Dendritic cell treated with granulocyte-macrophage colony-stimulating factor and Interleukin-4, amounts not matched to agents 40 ng/mL and 50 ng/mL, for 4 days (primary cell): ENCODE results near the gene DERL2.
A peak's percentile ranks its signal among the peaks of the same experiment; 100 is the strongest.

Source experiments
- H3K27ac Mint-ChIP-seq: one replicate; pipeline ENCODE4 v1.8.0; 2022; ENCODE audit warnings: mild to moderate bottlenecking, mixed read lengths
- H3K27me3 Mint-ChIP-seq: one replicate; pipeline ENCODE4 v1.8.0; 2022; ENCODE audit warnings: mild to moderate bottlenecking, mixed read lengths
- H3K36me3 Mint-ChIP-seq: one replicate; pipeline ENCODE4 v1.8.0; 2022; ENCODE audit warnings: low read depth, mixed read lengths
- H3K4me1 Mint-ChIP-seq: one replicate; pipeline ENCODE4 v1.8.0; 2022; ENCODE audit warnings: low read depth, mixed read lengths
- H3K4me3 Mint-ChIP-seq: one replicate; pipeline ENCODE4 v1.8.0; 2022; ENCODE audit warnings: mild to moderate bottlenecking, moderate library complexity, mixed read lengths
- H3K9me3 Mint-ChIP-seq: one replicate; pipeline ENCODE4 v1.8.0; 2022; ENCODE audit warnings: mixed read lengths
- intact Hi-C: fragments of 100-400 bp; cut with micrococcal nuclease; formaldehyde crosslinking; loops from one replicate; pipeline ENCODE4 v1.15.0; 2022

DERL2 gene

GRCh38 chr17:5513628-5514027 lies 27.6 kb upstream of the DERL2 start:
- Mint-ChIP-seq H3K36me3 (peaks cover 75% of the 10 kb centered on the region), H3K9me3 (peaks cover 8% of the 10 kb centered on the region), H3K27me3 (no peaks in the 10 kb centered on the region), H3K27ac (no peak overlapping the region), H3K4me1 (peaks cover 13% of the 10 kb centered on the region), H3K4me3 (no peak overlapping the region)
- intact Hi-C loops = no loop called here

GRCh38 chr17:5511401-5512225 lies 25.6 kb upstream of the DERL2 start:
- intact Hi-C loops = no loop called here
- Mint-ChIP-seq H3K4me1 (peaks cover 13% of the 10 kb centered on the region), H3K4me3 (no peak overlapping the region), H3K27me3 (no peaks in the 10 kb centered on the region), H3K9me3 (peaks cover 8% of the 10 kb centered on the region), H3K36me3 (peaks cover 62% of the 10 kb centered on the region), H3K27ac (no peak overlapping the region)

GRCh38 chr17:5510771-5511170 lies 24.8 kb upstream of the DERL2 start:
- intact Hi-C loops = no loop called here
- Mint-ChIP-seq H3K27me3 (no peaks in the 10 kb centered on the region), H3K9me3 (peaks cover 8% of the 10 kb centered on the region), H3K27ac (no peak overlapping the region), H3K36me3 (peaks cover 58% of the 10 kb centered on the region), H3K4me3 (no peak overlapping the region), H3K4me1 (peaks cover 8% of the 10 kb centered on the region)

GRCh38 chr17:5509482-5509881 lies 23.5 kb upstream of the DERL2 start:
- peaks cover 58% of the 10 kb centered on the region for H3K36me3 Mint-ChIP-seq
- H3K9me3 Mint-ChIP-seq = peaks cover 8% of the 10 kb centered on the region
- H3K27ac Mint-ChIP-seq = peak overlapping the region; percentile 5
- peaks cover 5% of the 10 kb centered on the region for H3K4me1 Mint-ChIP-seq
- H3K27me3 Mint-ChIP-seq = no peaks in the 10 kb centered on the region
- H3K4me3 Mint-ChIP-seq = no peak overlapping the region
- intact Hi-C loops = no loop called here

- Mint-ChIP-seq H3K4me3 (no peak overlapping the region), H3K4me1 (no peaks in the 10 kb centered on the region), H3K27me3 (no peaks in the 10 kb centered on the region), H3K9me3 (peaks cover 8% of the 10 kb centered on the region), H3K36me3 (peaks cover 58% of the 10 kb centered on the region), H3K27ac (peak overlapping the region; percentile 5)
- intact Hi-C loops = no loop called here
Observed at GRCh38 chr17:5508810-5509209, 22.8 kb upstream of the DERL2 start.

GRCh38 chr17:5506307-5506706 lies 20.3 kb upstream of the DERL2 start:
- intact Hi-C loops = no loop called here
- no peaks in the 10 kb centered on the region for H3K27me3 Mint-ChIP-seq
- no peaks in the 10 kb centered on the region for H3K4me1 Mint-ChIP-seq
- H3K9me3 Mint-ChIP-seq = peaks cover under 1% of the 10 kb centered on the region
- H3K36me3 Mint-ChIP-seq = peaks cover 67% of the 10 kb centered on the region
- no peak overlapping the region for H3K27ac Mint-ChIP-seq
- H3K4me3 Mint-ChIP-seq = no peak overlapping the region

GRCh38 chr17:5502552-5502951 lies 16.6 kb upstream of the DERL2 start:
- H3K27me3 Mint-ChIP-seq = peaks cover 13% of the 10 kb centered on the region
- H3K36me3 Mint-ChIP-seq = peaks cover 68% of the 10 kb centered on the region
- H3K4me3 Mint-ChIP-seq = no peak overlapping the region
- intact Hi-C loops = no loop called here
- no peaks in the 10 kb centered on the region for H3K9me3 Mint-ChIP-seq
- peaks cover 4% of the 10 kb centered on the region for H3K4me1 Mint-ChIP-seq
- H3K27ac Mint-ChIP-seq = no peak overlapping the region

- intact Hi-C loops = no loop called here
- no peak overlapping the region for H3K27ac Mint-ChIP-seq
- no peaks in the 10 kb centered on the region for H3K9me3 Mint-ChIP-seq
- H3K4me3 Mint-ChIP-seq = no peak overlapping the region
- H3K4me1 Mint-ChIP-seq = peaks cover 4% of the 10 kb centered on the region
- peaks cover 13% of the 10 kb centered on the region for H3K27me3 Mint-ChIP-seq
- H3K36me3 Mint-ChIP-seq = peaks cover 68% of the 10 kb centered on the region
Observed at GRCh38 chr17:5501685-5502084, 15.7 kb upstream of the DERL2 start.

- intact Hi-C loops = no loop called here
Observed at GRCh38 chr17:5500589-5501391, 14.8 kb upstream of the DERL2 start.

GRCh38 chr17:5500247-5500588 lies 14.2 kb upstream of the DERL2 start:
- Mint-ChIP-seq H3K27ac (no peak overlapping the region), H3K9me3 (no peaks in the 10 kb centered on the region)
- intact Hi-C loops = no loop called here

More at GRCh38 chr17:5500589-5501391, 14.8 kb upstream of the DERL2 start:
- H3K9me3 Mint-ChIP-seq = no peaks in the 10 kb centered on the region
- peak overlapping the region; percentile 34 for H3K4me3 Mint-ChIP-seq
- peaks cover 63% of the 10 kb centered on the region for H3K36me3 Mint-ChIP-seq
- H3K4me1 Mint-ChIP-seq = peaks cover 4% of the 10 kb centered on the region
- H3K27ac Mint-ChIP-seq = no peak overlapping the region
- peaks cover 15% of the 10 kb centered on the region for H3K27me3 Mint-ChIP-seq

GRCh38 chr17:5499476-5500231 lies 13.7 kb upstream of the DERL2 start:
- H3K27ac Mint-ChIP-seq = no peak overlapping the region
- intact Hi-C loops = no loop called here
- H3K27me3 Mint-ChIP-seq = peaks cover 15% of the 10 kb centered on the region
- H3K36me3 Mint-ChIP-seq = peaks cover 52% of the 10 kb centered on the region
- H3K4me3 Mint-ChIP-seq = no peak overlapping the region
- peaks cover 4% of the 10 kb centered on the region for H3K4me1 Mint-ChIP-seq
- H3K9me3 Mint-ChIP-seq = no peaks in the 10 kb centered on the region

More at GRCh38 chr17:5500247-5500588, 14.2 kb upstream of the DERL2 start:
- H3K36me3 Mint-ChIP-seq = peaks cover 58% of the 10 kb centered on the region
- peaks cover 15% of the 10 kb centered on the region for H3K27me3 Mint-ChIP-seq
- peak overlapping the region; percentile 34 for H3K4me3 Mint-ChIP-seq
- peaks cover 4% of the 10 kb centered on the region for H3K4me1 Mint-ChIP-seq

- Mint-ChIP-seq H3K9me3 (peaks cover 15% of the 10 kb centered on the region), H3K36me3 (peaks cover 26% of the 10 kb centered on the region), H3K4me3 (no peak overlapping the region), H3K27ac (no peak overlapping the region), H3K27me3 (peaks cover 2% of the 10 kb centered on the region), H3K4me1 (peaks cover 6% of the 10 kb centered on the region)
- intact Hi-C loops = no loop called here
Observed at GRCh38 chr17:5492970-5493369, 7.0 kb upstream of the DERL2 start.

GRCh38 chr17:5488752-5489151 lies 2.8 kb upstream of the DERL2 start:
- Mint-ChIP-seq H3K9me3 (peaks cover 11% of the 10 kb centered on the region), H3K27me3 (no peaks in the 10 kb centered on the region), H3K4me1 (peaks cover 29% of the 10 kb centered on the region), H3K27ac (no peak overlapping the region), H3K4me3 (no peak overlapping the region), H3K36me3 (peaks cover 55% of the 10 kb centered on the region)
- intact Hi-C loops = no loop called here
